Suprapubic skin (tissue), 4 donors: ENCODE data around the gene MLXIP. TPM values are rescaled to one million over a fixed set of nuclear protein-coding genes. Genes with fewer than 3 reads are reported as not detected.

Experiments used
- DNase-seq, 2 donors: peaks; one replicate each; pipeline ENCODE4 v3.0.0-alpha.2; 2019; ENCODE audit warnings: low spot score in 2 of 2
- H3K27ac ChIP-seq: fragments of 200-600 bp; sonication (generic); one replicate; pipeline ENCODE4 v1.5.1; 2019
- H3K27me3 ChIP-seq: fragments of 200-600 bp; sonication (generic); one replicate; pipeline ENCODE4 v1.5.1; 2019
- H3K36me3 ChIP-seq: fragments of 200-600 bp; sonication (generic); one replicate; pipeline ENCODE4 v1.5.1; 2019
- H3K4me1 ChIP-seq: fragments of 200-600 bp; sonication (generic); one replicate; pipeline ENCODE4 v1.5.1; 2019
- H3K4me3 ChIP-seq: fragments of 200-600 bp; sonication (generic); one replicate; pipeline ENCODE4 v1.5.1; 2019; ENCODE audit warnings: mild to moderate bottlenecking
- H3K9me3 ChIP-seq: fragments of 200-600 bp; sonication (generic); one replicate; pipeline ENCODE4 v1.5.1; 2019
- EP300 ChIP-seq: sonication (generic); formaldehyde crosslinking; IDR thresholded peaks from one replicate; pipeline ENCODE4 v1.6.1; 2017; ENCODE audit warnings: antibody characterized with exemption
- POLR2A ChIP-seq, 2 donors: fragments of 450-650 bp; IDR thresholded peaks; one replicate each; pipeline ENCODE4 v1.6.1; 2017; ENCODE audit warnings: antibody characterized with exemption in 2 of 2, mild to moderate bottlenecking in 2 of 2, moderate library complexity in 2 of 2
- POLR2AphosphoS5 ChIP-seq, 3 donors: sonication (generic); formaldehyde crosslinking; IDR thresholded peaks; one replicate each; pipeline ENCODE4 v1.6.1; 2017; ENCODE audit warnings: antibody characterized with exemption in 3 of 3
- WGBS: methylation state at CpG from one replicate; pipeline ENCODE4 v1.1.5; 2018; 5-methylcytosine and 5-hydroxymethylcytosine counted together
- total RNA-seq, 4 donors: library from RNA; depleted of rRNA; stranded (reverse); fragments of >200 nt; gene quantifications; one replicate each; pipeline ENCODE4 v1.1.0, GENCODE V29; 2016
- TF ChIP-seq, protein P1 (sequence below), 2 donors: fragments of 200-600 bp in 1 of 2; fragments of 450-650 bp in 1 of 2; sonication (generic) in 1 of 2; IDR thresholded peaks; one replicate each; pipeline ENCODE4 v1.5.1; 2016 to 2019; ENCODE audit warnings: antibody characterized with exemption in 2 of 2, mild to moderate bottlenecking in 1 of 2, moderate library complexity in 1 of 2

The MLXIP gene
- total RNA-seq, 4 donors from 2014 or later = 25.2 to 91.4 (median 35.4) TPM

- 2% methylated on average over 20 of the region's 63 CpGs for WGBS
- peaks cover 4% of the 10 kb centered on the region for H3K27me3 ChIP-seq
- H3K36me3 ChIP-seq = no peaks in the 10 kb centered on the region
- H3K27ac ChIP-seq = no peak within 1 kb of the TSS
- H3K4me3 ChIP-seq = peak within 1 kb of the TSS; percentile 54
- H3K9me3 ChIP-seq = no peaks in the 10 kb centered on the region
- DNase-seq = no peak
- TF ChIP-seq EP300 (no peak), POLR2AphosphoS5 (IDR thresholded peaks at IDR 0.05) (no peak), POLR2A (IDR thresholded peaks at IDR 0.05) (no peak)
- TF ChIP-seq, protein P1, sequence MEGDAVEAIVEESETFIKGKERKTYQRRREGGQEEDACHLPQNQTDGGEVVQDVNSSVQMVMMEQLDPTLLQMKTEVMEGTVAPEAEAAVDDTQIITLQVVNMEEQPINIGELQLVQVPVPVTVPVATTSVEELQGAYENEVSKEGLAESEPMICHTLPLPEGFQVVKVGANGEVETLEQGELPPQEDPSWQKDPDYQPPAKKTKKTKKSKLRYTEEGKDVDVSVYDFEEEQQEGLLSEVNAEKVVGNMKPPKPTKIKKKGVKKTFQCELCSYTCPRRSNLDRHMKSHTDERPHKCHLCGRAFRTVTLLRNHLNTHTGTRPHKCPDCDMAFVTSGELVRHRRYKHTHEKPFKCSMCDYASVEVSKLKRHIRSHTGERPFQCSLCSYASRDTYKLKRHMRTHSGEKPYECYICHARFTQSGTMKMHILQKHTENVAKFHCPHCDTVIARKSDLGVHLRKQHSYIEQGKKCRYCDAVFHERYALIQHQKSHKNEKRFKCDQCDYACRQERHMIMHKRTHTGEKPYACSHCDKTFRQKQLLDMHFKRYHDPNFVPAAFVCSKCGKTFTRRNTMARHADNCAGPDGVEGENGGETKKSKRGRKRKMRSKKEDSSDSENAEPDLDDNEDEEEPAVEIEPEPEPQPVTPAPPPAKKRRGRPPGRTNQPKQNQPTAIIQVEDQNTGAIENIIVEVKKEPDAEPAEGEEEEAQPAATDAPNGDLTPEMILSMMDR (IDR thresholded peaks at IDR 0.05) = no peak
- peaks cover 10% of the 10 kb centered on the region for H3K4me1 ChIP-seq
Measured at GRCh38 chr12:122182887-122183587, 104.5 kb downstream of the MLXIP start, which contains the start of gene LRRC43. LRRC43 (plus strand) TSS chr12:122183123; CDS start chr12:122183145, 22 bp downstream.

DNA sequence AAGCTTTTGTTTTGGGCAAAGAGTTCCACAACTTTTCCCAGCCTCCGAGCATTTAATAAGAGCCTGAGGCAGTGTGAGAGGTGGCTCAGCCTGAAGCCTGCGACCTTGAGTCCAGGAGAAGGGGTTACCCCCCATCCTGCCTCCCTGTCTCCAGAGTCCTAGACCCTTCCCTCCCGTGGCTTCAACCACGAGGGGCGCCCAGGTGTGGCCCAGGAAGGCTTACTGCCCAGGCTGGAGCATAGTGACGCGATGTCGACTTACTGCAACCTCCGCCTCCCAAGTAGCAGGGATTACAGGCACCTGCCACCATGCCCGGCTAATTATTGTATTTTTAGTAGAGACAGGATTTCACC, 105.0 kb downstream of the MLXIP start:
- WGBS = 87% methylated on average over 8 of the region's 10 CpGs
- no peak for TF ChIP-seq POLR2AphosphoS5 (IDR thresholded peaks at IDR 0.05)
- TF ChIP-seq POLR2A (IDR thresholded peaks at IDR 0.05) = no peak
- TF ChIP-seq, protein P1 (IDR thresholded peaks at IDR 0.05) = no peak
- TF ChIP-seq EP300 = no peak
- no peak overlapping the region for H3K27ac ChIP-seq

GRCh38 chr12:122184517-122184916, 106.0 kb downstream of the MLXIP start:
- Histone ChIP-seq H3K4me3 (no peak overlapping the region), H3K27ac (no peak overlapping the region), H3K9me3 (no peaks in the 10 kb centered on the region), H3K27me3 (peaks cover 7% of the 10 kb centered on the region), H3K36me3 (no peaks in the 10 kb centered on the region), H3K4me1 (peaks cover 10% of the 10 kb centered on the region)
- DNase-seq = no peak
- TF ChIP-seq POLR2AphosphoS5 (IDR thresholded peaks at IDR 0.05) (no peak), EP300 (no peak), POLR2A (IDR thresholded peaks at IDR 0.05) (no peak)
- TF ChIP-seq, protein P1 (IDR thresholded peaks at IDR 0.05) = no peak
- 84% methylated on average over 16 of the region's 18 CpGs for WGBS

More for the DNA sequence above, 105.0 kb downstream of the MLXIP start:
- peak overlapping the region; percentile 54 for H3K4me3 ChIP-seq
- no peaks in the 10 kb centered on the region for H3K9me3 ChIP-seq
- no peak for DNase-seq
- peaks cover 4% of the 10 kb centered on the region for H3K27me3 ChIP-seq
- H3K36me3 ChIP-seq = no peaks in the 10 kb centered on the region
- peaks cover 10% of the 10 kb centered on the region for H3K4me1 ChIP-seq

GRCh38 chr12:122185079-122185478, 106.5 kb downstream of the MLXIP start:
- Histone ChIP-seq H3K4me3 (no peak overlapping the region), H3K36me3 (no peaks in the 10 kb centered on the region), H3K27ac (no peak overlapping the region), H3K27me3 (peaks cover 7% of the 10 kb centered on the region), H3K9me3 (no peaks in the 10 kb centered on the region), H3K4me1 (peaks cover 10% of the 10 kb centered on the region)
- TF ChIP-seq, protein P1 (IDR thresholded peaks at IDR 0.05) = no peak
- WGBS = 99% methylated on average over 7 of the region's 7 CpGs
- no peak for DNase-seq

DNA sequence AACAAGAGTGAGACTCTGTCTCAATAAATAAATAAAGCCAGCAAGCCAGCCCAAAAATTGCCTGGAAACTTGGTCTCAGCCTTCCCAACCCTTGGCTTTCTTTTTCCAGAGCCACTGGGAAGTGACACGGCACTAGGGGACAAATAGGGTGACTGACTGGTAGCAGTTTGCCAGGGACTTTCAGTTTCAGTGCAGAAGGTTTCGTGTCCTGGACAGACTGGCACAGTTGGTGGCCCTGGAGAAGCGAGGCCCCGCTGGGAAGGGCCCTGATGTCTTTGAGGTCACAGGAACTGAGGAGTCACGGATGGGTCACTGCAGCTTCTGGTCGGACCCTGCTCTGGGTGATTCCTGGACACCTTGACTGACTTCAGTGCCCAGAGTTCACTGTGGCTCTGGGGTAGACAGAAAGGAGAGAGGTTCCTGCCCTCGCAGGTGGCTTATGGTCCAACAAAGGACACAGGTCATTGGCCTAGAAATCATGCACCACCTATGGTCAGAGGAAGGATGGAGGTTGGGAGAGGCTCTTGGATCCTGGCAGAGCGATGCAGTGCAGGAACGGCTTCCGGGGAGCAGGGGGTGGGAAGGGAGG, 107.0 kb downstream of the MLXIP start:
- H3K9me3 ChIP-seq = no peaks in the 10 kb centered on the region
- TF ChIP-seq, protein P1 (IDR thresholded peaks at IDR 0.05) = no peak
- TF ChIP-seq POLR2A (IDR thresholded peaks at IDR 0.05) = no peak
- TF ChIP-seq POLR2AphosphoS5 (IDR thresholded peaks at IDR 0.05) = no peak
- TF ChIP-seq EP300 = no peak
- WGBS = 91% methylated on average over 10 of the region's 10 CpGs

More for the DNA sequence above, 107.0 kb downstream of the MLXIP start:
- Histone ChIP-seq H3K27me3 (peaks cover 7% of the 10 kb centered on the region), H3K4me3 (no peak overlapping the region), H3K27ac (no peak overlapping the region), H3K36me3 (no peaks in the 10 kb centered on the region), H3K4me1 (peaks cover 10% of the 10 kb centered on the region)
- DNase-seq = no peak
